Measurements from ENCODE around the gene PDZRN4.
A peak's percentile ranks its signal among the peaks of the same experiment; 100 is the strongest.

Gene PDZRN4

DNA sequence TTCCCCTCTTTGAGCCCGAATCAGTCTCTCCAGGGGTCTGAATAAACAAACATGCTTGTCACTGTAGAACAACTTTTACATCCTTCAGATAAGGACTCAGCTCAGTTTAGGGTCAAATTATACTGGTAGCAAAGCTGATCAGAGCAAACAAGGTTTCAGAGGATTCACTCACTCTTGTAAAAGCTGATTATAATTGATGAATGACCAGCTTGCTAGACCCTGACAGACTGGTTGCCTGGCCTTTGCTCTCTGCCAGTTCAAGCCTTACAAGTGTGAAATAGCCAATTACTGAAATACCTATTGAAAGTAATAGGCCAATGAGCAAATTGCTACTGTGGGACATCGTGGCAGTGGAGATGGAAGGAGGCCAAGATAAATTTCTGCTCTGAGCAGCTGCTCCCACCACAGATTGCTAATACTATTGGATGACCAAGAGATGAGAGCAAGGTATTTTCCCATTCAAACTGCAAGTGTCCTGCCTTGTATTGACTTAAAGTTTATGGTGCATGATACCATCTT lies 177.6 kb downstream of the PDZRN4 start:
- no peak for DNase-seq

DNA sequence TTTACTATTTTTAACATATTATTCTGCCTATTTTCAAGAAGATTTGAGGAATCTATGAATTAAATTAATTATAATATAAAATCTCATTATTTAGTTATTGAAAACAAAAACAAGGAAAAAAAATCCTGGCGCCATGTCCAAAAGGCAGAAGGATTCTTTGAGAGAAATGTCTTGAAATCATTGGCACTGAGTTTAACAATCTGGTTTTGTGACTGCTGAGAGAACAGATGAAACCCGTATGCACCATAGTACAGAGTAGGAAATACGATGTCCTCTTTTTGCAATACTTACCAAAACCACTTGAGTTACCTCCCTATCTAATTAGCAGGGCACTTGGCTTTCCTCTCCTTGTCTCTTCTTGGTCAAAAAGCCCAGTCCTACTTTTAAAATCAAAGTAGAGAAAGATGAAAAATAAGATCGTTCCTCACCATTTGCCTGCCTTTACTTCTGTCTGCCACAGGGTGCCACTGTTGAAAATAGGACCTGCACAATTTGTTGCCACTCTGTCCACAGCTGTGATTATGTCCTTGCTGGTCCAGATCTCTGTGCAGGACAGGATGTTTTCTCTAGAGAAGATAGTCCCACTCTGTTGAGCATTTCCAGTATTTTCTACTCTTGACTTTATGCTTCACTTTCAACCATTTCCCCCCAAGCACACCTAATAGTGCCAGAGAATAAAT lies 179.7 kb downstream of the PDZRN4 start:
- DNase-seq: peak; percentile 10

DNA sequence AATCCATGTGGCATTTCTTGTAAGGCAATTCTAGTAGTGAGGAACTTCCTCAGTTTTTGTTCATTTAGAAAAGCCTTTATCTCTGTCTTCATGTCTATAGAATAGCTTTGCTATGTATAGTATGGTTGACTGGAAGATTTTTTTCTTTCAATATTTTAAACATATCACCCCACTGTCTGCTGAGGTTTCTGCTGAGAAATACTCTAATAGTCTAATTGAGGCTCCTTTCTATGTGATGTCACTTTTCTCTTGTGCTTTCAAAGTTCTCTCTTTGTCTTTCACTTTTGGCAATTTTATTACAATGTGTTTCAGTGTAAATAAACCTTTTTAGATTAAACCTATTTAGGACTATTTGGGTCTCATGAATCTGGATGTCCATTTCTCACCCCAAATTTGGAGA lies 192.8 kb downstream of the PDZRN4 start:
- DNase-seq: no peak

DNA sequence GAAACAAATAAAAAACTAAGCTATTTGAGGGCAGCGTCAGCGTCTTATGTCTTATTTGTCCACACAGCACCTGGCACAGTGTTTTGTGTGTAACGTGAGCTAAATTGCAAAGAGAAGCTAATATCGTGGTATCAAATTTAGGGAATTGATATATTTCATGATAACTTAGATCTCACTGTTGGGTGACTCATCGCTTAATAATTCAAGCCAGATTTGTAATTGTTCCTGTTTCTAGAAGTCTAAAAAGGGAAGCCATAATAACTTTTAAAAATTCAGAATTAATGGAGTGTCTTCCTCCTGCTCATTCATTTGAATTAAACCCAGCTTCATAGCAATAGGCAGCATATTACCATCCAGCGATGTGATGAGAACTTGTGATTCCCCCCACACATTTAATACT lies 214.7 kb downstream of the PDZRN4 start:
- DNase-seq: peak; percentile 0

DNA sequence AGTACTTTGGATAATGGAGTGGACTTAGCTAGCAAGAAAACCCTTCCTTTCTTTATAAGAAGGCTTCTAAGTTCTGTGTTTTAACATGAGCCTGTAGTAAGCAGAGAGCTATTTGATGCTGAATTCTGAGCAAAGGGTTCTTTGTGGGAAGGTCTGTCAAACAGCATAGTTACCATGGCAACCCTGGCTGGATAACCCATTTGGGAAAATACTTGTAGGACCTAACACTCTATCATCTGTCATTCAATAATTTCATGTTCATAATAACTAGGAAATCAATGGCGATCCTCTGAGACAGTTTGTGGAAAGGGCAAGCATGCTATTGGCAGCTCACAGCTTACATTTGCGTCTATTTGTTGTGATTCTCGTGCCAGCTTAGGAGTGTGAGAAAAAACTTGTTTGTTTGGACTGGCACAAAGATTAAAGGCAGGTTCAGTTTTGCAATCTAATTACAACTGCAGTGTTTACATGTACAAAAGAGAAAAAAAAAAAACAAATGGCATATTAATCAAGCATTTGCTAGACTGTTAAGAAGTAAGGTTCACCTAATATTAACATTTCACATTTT lies 219.2 kb downstream of the PDZRN4 start:
- no peak for DNase-seq

DNA sequence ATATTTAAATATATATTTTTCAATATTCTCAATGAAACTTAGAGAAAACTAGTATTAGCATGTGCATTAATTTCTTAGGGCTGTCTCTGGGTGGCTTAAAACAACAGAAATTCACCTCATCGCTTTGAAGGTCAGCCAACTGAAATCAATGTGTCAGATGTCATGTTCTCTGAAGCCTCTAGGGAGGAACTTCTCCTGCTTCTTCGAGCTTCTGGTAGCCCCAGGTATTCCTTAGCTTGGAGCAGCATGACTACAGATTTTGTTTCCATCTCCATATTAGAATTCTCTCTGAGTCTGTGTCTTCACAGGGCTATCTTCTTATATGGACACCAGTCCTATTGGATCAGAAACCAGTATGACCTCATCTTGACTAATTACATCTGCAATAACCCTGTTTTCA lies 221.5 kb downstream of the PDZRN4 start:
- no peak for DNase-seq

DNA sequence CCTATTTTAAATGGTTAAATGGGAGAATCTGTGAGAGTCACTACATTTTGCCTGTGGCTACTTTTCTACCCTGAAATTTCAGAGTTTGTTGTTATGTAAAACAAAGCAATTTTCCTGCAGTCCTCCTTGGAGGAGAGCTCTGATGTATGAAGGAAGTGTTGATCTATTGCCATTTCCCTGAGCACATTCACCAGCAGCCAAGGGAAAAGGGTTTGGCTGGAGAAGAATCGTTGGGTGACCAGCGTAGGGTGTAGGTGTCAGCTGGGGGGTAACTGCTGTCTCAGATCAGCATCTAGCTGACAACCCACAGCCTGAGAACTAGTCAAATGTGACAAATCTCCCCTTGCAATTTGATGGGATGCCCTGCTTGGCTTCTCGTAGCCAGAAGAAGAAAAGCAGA lies 230.5 kb downstream of the PDZRN4 start:
- DNase-seq: no peak

DNA sequence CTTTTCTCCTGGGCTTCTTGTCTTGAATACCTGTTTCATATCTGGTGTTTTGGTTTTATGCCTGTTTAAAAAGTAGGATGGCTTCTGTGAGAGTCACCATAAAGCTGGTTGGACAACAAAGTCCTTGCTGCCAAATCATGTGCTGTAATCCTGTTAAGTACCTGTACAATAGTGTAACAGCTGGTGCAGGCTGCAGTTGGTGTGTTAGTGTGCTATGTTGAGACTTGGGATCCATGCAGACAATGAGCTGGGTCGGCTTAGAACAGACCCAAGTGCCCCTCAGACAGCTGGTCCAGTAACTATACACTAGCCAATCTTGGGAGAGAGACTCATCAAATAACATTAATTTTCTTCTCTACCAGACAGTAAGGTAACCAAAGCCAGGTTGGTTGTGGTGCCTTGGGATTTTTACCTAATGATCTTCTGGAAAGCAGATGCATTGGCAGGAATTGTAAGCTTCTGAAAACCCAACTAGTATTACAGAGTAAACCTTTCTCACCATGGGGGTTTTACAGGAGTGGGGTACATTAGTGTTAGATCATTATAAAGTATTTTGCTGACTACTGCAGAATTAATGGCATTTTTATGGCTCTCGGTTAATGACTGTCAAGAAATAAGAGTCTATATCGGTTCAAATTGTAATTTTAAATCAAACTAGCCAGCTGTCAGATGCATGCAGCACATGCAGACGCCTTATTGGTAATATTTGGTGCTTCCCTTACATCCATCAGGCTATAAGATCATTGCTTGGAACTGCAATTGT lies 231.2 kb downstream of the PDZRN4 start:
- DNase-seq: no peak

DNA sequence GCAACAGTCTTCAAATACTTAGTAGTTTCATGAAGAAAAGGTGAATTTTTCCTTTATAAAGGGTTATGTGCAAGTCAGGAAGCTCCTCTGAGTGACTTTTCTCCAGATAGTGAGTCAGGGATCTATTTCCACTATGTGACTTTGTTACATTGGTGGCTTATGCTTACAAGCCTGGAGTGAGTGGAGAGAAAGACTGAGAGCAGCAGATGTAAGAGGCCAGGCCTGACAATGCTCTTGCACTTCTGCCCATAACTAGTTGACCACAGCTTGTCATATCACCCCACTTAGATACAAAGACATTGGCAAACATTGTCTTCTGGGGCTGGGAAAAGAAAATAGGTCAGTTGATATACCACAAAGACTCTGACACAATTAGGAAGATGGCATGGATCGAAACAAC lies 236.5 kb downstream of the PDZRN4 start:
- no peak for DNase-seq

DNA sequence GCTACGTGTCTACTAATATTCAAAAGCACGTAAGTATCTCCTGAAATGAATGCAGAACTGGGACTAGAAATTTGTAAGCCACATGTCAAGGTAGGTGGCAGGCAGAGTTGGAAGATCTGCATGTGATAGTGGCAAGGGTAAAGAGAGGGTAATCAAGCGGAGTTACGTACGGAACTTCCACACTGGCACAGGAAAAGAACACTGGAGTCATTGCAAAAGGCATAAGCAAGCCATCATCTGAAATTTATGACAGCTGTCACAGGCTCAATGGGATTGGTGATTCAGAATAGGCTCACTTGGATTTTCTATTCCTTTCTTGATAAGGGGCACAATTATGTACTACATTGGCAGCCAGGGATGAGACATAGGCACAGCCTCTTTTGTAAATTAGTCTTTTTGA lies 245.3 kb downstream of the PDZRN4 start:
- DNase-seq: no peak

DNA sequence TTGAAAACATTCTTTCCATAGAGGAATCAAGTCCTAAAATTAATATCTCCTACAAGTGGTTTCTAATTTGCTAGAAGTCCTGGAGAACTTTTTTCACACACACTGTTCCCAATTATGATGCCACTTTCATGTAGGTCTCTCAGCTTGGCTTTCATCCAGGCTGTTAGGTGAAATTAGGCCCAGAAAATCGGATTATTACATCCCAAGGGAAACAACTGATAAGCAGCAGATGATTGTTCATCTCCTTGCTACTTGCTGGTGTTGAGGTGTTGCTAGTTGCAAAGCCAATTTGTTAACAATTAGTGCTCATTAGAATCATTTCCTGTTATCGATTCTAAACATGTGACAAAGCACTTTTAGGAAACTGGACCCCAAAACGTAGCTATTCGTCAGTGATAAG lies 248.0 kb downstream of the PDZRN4 start:
- DNase-seq: no peak

DNA sequence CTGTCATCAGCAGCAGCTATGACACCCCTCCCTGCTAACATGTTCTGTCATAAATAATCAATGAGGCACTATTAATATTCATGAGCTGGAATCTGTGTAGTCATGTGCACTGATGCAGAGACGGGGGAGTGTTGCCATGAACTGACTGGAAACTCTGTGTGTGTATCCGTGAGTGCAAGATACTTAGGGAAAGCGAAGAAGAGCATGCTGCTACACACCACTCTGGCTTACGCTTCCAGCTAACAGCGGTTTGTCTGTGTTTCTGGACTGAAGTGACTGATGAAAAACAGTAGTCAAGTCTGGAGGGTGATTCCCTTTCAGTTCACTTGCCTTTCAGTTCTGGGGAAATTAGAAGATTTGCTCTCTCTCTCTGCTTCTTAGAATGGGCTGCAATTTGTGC lies 249.4 kb downstream of the PDZRN4 start:
- no peak for DNase-seq

DNA sequence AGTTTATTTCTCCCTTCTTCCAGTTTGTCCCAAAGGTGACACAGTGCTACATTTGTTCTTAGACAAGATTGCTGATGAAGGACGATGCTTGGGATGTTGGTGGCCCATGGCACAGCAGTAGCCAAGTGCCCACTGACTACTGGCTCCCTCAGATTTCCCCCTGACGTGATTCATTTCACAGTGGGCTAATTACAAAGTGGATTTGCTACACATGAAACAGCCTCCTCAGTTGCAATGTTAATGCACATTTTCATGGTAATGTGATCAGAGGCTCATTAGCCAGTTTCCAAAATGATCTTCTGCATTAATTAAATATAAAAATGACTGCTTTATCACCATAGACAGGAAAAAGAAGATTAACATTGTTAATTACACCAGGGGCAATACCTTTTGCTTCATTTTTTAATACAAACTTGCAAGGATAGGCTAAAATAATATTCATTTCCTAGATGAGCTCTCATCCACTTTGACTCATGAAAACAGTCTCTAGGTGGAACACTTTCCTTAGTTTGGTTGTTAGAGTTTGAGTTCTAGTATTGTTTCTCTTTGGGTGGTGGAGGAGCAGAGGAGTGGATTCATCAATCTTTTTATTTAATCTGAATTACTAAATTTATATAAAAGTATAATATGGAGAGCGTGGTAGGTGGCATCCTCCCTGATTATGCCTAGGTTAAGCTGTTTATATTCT lies 250.9 kb downstream of the PDZRN4 start:
- no peak for DNase-seq

DNA sequence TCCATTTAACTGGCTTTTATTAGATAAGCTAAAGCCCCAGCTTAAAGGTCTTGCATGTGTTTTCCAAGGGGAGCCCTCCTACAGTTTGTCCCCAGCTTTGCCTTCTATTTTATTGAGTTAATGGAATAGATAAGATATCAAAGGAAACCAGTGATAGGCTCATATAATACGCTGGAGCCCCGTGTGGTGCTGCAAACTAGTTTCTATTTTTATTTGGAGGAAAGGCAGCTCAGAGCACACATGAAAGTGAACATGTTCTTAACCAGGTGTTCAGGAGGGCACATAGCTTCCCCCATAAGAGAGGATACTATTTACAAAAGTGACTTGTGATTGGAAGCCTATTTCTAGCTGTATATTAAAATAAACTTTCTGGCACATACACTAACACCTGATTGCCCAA lies 251.7 kb downstream of the PDZRN4 start:
- DNase-seq: no peak

DNA sequence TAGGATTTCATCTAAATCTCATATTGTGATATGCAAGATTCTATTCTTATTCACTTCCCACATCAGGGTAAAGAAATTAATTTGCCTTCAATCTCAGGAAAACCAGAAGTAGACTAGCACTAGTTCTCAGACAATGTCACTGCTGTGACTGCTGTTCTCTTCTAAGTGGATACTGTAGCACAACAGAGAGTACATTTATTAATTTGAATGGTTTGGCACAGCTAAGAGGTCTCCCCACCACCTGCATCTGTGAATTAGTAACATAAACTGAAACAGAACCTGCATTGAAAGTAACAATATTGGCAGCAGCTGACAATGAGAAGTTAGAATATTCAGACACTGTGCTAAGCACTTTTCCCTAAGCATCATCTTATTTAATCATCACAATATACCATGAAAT lies 253.1 kb downstream of the PDZRN4 start:
- DNase-seq: no peak

DNA sequence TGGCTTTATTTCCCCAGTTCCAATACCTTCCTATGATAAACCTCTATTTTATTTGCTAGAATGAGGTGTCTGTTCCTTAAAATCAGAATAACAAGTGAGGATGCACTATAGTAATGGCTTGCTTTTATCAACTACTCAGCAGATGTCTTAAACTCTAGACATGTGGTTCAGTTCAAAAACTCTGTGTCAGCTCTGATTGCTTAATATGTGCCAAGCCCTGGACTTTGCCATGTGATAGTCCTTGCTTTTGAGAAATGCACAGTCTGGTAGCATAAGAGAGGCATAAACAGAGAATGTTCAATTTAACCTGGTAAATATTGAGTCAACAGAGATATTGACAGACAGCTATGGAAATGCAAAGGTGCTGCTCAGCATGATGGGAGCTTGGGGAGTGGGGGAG lies 254.8 kb downstream of the PDZRN4 start:
- no peak for DNase-seq

DNA sequence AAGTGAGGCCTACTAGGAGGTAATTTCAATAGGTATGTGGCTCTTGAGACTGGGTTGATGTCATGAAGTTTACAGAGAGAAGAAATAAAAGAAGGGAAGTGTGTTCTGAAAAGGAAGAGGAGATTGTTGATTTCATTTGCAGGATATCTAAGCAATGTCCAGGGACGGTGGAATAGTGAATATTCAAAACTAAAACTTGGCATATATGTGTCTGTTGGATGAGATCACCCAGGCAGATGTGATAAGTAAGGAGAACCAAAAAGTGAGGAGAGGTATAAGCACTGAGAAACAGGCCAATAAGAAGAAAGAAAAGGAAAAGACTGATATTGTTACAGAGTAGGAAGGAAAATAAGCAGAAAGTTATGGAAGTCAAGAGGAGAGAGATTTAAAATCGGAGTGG lies 255.6 kb downstream of the PDZRN4 start:
- no peak for DNase-seq

DNA sequence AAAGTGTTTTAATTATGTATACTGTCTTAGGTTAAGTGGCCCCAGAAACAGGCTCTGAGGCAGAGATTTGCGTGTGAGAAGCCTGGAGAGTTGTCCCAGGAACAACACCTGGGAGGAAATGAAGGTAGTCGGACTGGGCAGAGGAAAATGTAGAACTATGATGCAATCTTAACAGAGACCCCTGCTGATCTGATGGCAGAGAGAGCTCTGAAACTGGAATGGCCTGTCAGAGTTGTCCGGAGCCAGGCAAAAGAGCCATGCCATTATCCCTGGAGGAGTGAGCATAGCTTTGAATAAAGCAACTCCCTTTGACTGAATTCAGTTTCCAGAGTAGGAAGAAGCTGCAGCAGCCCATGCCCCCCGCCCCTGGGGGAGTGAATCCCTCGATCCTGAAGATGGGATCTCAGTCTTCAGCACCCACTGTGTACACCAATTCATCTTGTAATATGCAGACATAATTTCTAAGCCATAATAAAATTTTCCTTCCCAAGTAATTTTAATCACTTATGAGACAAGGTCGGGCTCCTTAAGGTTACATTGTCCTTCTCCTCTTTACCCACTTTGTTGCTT lies 264.8 kb downstream of the PDZRN4 start:
- no peak for DNase-seq

DNA sequence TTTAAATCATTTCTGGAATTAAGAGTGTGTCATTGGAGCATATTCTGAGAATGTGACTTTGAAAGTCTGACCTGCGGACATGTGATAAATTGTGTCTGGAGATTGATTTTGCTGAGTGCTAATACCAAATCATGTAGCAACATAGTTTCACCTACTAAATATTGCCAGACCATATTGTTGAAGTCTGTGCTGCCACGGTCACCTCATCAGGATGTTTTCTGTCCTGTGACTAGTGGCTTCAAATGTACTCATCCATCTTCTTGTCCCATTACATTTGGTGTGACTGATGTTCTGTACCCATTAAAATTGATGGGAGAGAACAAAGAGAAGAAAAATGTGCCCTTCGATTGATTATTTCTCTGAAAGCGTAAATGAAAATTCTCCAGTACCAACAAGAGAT lies 265.3 kb downstream of the PDZRN4 start:
- no peak for DNase-seq

DNA sequence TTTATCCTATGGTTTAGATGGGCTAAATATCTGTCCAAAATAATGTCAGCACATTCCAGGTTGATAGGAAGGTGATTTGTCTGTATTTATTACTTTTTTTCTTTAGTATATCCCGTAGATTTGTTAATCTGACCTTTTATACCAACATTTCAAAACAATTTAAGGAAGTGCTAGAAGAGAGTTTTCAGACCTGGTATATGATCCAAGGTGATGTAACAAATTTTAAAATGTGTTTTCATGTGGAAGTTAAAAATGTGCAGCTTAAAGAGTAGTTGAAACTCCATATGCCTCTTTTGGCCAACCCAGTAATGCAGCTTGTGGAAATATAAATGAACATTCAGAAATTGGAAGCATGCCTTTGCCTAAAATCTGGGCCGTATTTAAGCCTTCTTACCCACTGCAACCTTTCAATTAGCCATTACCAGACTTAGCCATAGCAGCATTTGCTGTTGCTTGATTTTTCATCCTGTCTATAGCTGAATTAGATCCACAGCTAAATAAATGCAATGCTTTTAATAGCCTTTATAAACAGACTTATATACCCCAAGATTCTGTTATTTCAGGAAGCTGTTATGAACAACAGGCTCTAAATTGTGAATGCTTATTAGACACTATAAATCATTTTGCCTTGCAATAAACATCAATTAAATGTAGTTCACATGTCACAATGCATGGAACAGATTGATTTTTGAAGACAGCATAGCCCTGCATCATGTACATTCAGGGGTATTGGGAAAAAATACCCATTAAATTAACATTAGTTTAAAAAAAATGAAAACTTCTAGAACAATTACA lies 271.2 kb downstream of the PDZRN4 start:
- DNase-seq: no peak

DNA sequence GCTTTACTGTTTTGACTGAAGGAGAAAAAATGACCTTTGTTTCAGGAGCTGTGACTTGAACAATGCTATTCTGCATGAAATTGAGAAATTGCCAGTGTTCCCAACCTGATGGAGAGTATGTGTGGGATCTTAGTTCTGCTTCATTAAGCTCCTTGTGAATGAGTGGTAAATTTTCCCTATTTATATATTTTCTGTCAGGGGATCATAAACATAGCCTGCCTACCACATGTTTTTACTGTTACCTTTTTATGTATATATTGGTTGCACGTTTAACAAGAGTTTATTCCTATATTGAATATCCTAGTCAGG lies 271.7 kb downstream of the PDZRN4 start:
- DNase-seq: no peak

DNA sequence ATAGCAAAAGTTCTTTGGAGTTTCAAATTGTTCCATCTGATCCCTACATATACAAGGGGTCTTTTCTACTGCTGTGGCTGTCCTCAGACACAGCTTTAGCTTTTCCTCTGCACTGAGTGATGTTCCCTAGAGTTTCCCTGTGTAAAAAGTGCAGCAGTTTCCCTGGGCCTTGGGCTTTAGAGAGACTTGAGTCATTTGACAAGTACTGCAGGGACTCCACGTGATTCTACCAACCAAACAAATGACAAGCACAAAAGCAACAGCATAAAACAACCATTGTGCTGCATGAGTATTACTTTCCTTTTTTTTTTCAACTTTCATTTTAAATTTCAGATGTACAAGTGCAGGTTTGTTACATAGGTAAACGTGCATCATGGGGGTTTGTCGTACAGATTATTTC lies 272.8 kb downstream of the PDZRN4 start:
- DNase-seq: no peak

DNA sequence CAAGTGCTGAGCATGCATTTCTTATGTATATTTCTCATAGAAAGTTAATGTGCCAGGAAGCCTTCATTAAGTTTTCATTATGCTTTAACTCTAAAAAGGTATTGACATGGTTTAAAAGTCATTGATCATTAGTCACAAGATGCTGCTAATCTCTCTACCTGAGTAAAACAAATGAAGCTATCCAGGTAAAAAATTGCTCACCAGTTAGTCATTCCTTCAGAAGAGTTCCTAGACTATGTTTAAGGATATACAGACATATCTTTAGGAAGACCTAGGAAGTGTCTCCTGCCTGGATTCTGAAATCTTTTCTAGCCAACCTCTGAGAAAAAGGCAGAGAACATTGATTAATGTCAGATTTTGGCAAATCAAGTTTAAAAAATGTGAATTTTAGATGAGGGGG lies 274.2 kb downstream of the PDZRN4 start:
- DNase-seq: no peak

All from EL (cell line).